Neural progenitor cell (in vitro differentiated cells): ENCODE measurements around the gene JAKMIP2.

Source experiments
- CTCF ChIP-seq: fragments of 200-600 bp; sonication (generic); IDR thresholded peaks from 2 replicates; pipeline ENCODE4 v1.5.1; 2017; ENCODE audit warnings: antibody characterized with exemption, mild to moderate bottlenecking
- EZH2 ChIP-seq: fragments of 200-600 bp; sonication (generic); IDR thresholded peaks from 2 replicates; pipeline ENCODE4 v1.6.1; 2017; ENCODE audit warnings: antibody characterized with exemption, mild to moderate bottlenecking, moderate library complexity
- EZH2phosphoT487 ChIP-seq: fragments of 200-600 bp; sonication (generic); IDR thresholded peaks from 2 replicates; pipeline ENCODE4 v1.6.1; 2017; ENCODE audit warnings: antibody characterized with exemption

- TF ChIP-seq CTCF: no peak
- no peak for TF ChIP-seq EZH2
- TF ChIP-seq EZH2phosphoT487: no peak
Measured at GRCh38 chr5:147759441-147759840, 23.1 kb downstream of the JAKMIP2 start.
